K562 (cell line): Measurements from ENCODE around the gene TNFRSF6B. TPM values are rescaled to one million over a fixed set of nuclear protein-coding genes. Genes with fewer than 3 reads are reported as not detected.

Source experiments
- ATF7 ChIP-seq: fragments of 450-650 bp; IDR thresholded peaks from 2 replicates; pipeline ENCODE4 v1.7.1; 2014; ENCODE audit warnings: mild to moderate bottlenecking, moderate library complexity
- CBX1 ChIP-seq: sonication (generic); IDR thresholded peaks from 2 replicates; pipeline ENCODE4 v1.6.1; 2016; ENCODE audit warnings: antibody characterized with exemption, low read depth, mild to moderate bottlenecking
- DACH1 ChIP-seq: fragments of 450-650 bp; IDR thresholded peaks from 2 replicates; pipeline ENCODE4 v1.6.1; 2018; ENCODE audit not compliant: partially characterized antibody
- E2F6 ChIP-seq, 2 experiments: IDR thresholded peaks; 2 replicates each; pipeline ENCODE4 v1.6.1; 2011; ENCODE audit warnings: borderline replicate concordance in 1 of 2, control low read depth in 1 of 2, low read depth in 1 of 2, low read length in 1 of 2, mild to moderate bottlenecking in 1 of 2, mixed read lengths in 1 of 2, moderate library complexity in 1 of 2; ENCODE audit not compliant: insufficient read depth in 1 of 2, insufficient read length in 1 of 2, poor library complexity in 1 of 2, severe bottlenecking in 1 of 2; ENCODE audit errors: extremely low read depth in 1 of 2
- E2F8 ChIP-seq: fragments of 450-650 bp; IDR thresholded peaks from 2 replicates; pipeline ENCODE4 v1.7.1; 2018; ENCODE audit warnings: mild to moderate bottlenecking, low read depth; ENCODE audit not compliant: partially characterized antibody
- ESRRB ChIP-seq: fragments of 250-450 bp; sonication (Bioruptor Pico); IDR thresholded peaks from 2 replicates; pipeline ENCODE4 v1.5.0; 2020; ENCODE audit warnings: mild to moderate bottlenecking, moderate library complexity, borderline replicate concordance
- GABPA ChIP-seq: fragments of 200-800 bp; sonication (Bioruptor generic); conservative IDR thresholded peaks from 2 replicates; pipeline ENCODE4 v1.6.1; 2016; ENCODE audit warnings: low read depth, missing genetic modification characterization, missing compliant biosample characterization
- HBP1 ChIP-seq: fragments of 450-650 bp; formaldehyde crosslinking; IDR thresholded peaks from 2 replicates; pipeline ENCODE4 v1.4.0; 2022; ENCODE audit warnings: missing genetic modification characterization
- HCFC1 ChIP-seq: IDR thresholded peaks from 2 replicates; pipeline ENCODE4 v1.6.1; 2012; ENCODE audit warnings: low read depth, low read length, improper control_type of control experiment
- HDAC2 ChIP-seq: fragments of 450-650 bp; IDR thresholded peaks from 2 replicates; pipeline ENCODE4 v1.6.1; 2016; ENCODE audit warnings: mild to moderate bottlenecking
- HDAC8 ChIP-seq: fragments of 450-650 bp; IDR thresholded peaks from 2 replicates; pipeline ENCODE4 v1.6.1; 2016; ENCODE audit warnings: mild to moderate bottlenecking, missing genetic modification characterization, moderate library complexity, missing compliant biosample characterization
- LCOR ChIP-seq: sonication (generic); formaldehyde crosslinking; IDR thresholded peaks from 2 replicates; pipeline ENCODE4 v1.8.0; 2022; ENCODE audit warnings: mild to moderate bottlenecking, missing genetic modification reagents
- PURB ChIP-seq: sonication (generic); formaldehyde crosslinking; IDR thresholded peaks from 2 replicates; pipeline ENCODE4 v1.9.0; 2021; ENCODE audit warnings: low read depth, mild to moderate bottlenecking, missing genetic modification reagents
- TARDBP ChIP-seq: fragments of 450-650 bp; IDR thresholded peaks from 2 replicates; pipeline ENCODE4 v1.6.1; 2016
- ZNF184 ChIP-seq: sonication (generic); formaldehyde crosslinking; IDR thresholded peaks from 2 replicates; pipeline ENCODE4 v1.5.0; 2020; ENCODE audit warnings: missing genetic modification reagents
- ZNF395 ChIP-seq: fragments of 200-800 bp; sonication (Bioruptor generic); IDR thresholded peaks from 2 replicates; pipeline ENCODE4 v1.6.1; 2017; ENCODE audit warnings: missing genetic modification characterization, missing compliant biosample characterization
- ZNF589 ChIP-seq: fragments of 200-800 bp; sonication (Bioruptor generic); IDR thresholded peaks from 2 replicates; pipeline ENCODE4 v1.6.1; 2016; ENCODE audit warnings: low read depth, missing genetic modification characterization, missing compliant biosample characterization
- ZSCAN29 ChIP-seq: fragments of 450-650 bp; IDR thresholded peaks from 2 replicates; pipeline ENCODE4 v1.6.1; 2017
- polyA plus RNA-seq, 8 experiments: library from polyadenylated mRNA; depleted of rRNA in 4 of 8; stranded (reverse) in 5 of 8; unstranded in 3 of 8; fragments of >200 nt; fragmentation: Nextera tagmentation in 2 of 8; fragmentation: Illumina TruSeq in 1 of 8; extraction: Ambion mirVana in 2 of 8; extraction: Trizol in 1 of 8; gene quantifications; 2 replicates each; pipeline versions ENCODE4 v1.2.1 to v1.2.3, GENCODE V29; 2011 to 2014; ENCODE audit warnings: inconsistent platforms in 1 of 8, missing spikeins in 1 of 8
- total RNA-seq, 7 experiments: library from RNA; depleted of rRNA in 6 of 7; stranded (reverse); fragments of >200 nt in 6 of 7; fragmentation: Illumina TruSeq in 2 of 7; extraction: Trizol in 2 of 7; gene quantifications; 2 replicates each; pipeline versions ENCODE4 v1.2.1 to v1.2.3, GENCODE V29; 2011 to 2021; ENCODE audit warnings: low replicate concordance in 1 of 7

The TNFRSF6B gene
- total and polyA plus RNA-seq, 9 of the 15 experiments (the other 6 are each of a cell fraction or from before 2014, with no cell fraction given), result 0.10 to 3.5 (median 0.32) TPM; not detected in 6

- TF ChIP-seq E2F8, result peak; percentile 93
- peak; percentile 62; the same call in 1 of the 2 replicates for TF ChIP-seq ATF7
- peak; percentile 91 for TF ChIP-seq HCFC1
- TF ChIP-seq HDAC2, result peak; percentile 82
- no peak for TF ChIP-seq DACH1
- no peak for TF ChIP-seq ZNF184 (CRISPR knock-in tag)
- TF ChIP-seq E2F6 (IDR thresholded peaks at IDR 0.05; ENCODE audit: borderline replicate concordance in 1 of 2, extremely low read depth in 1 of 2, insufficient read depth in 1 of 2, insufficient read length in 1 of 2, low read depth in 1 of 2, low read length in 1 of 2, poor library complexity in 1 of 2, severe bottlenecking in 1 of 2), result peak; percentile 26 to 61
- no peak for TF ChIP-seq LCOR (CRISPR knock-in tag)
- TF ChIP-seq GABPA (tag), result peak; percentile 100
- peak; percentile 54; the same call in 1 of the 2 replicates for TF ChIP-seq ZNF589
- no peak for TF ChIP-seq PURB (CRISPR knock-in tag)
- TF ChIP-seq HDAC8 (tag), result peak; percentile 67; the same call in 1 of the 2 replicates
- no peak for TF ChIP-seq TARDBP
- TF ChIP-seq HBP1 (CRISPR knock-in tag), result peak; percentile 45; the same call in 1 of the 2 replicates
- TF ChIP-seq CBX1, result peak; percentile 51; the same call in 1 of the 2 replicates
- peak; percentile 62 for TF ChIP-seq ZNF395
- no peak for TF ChIP-seq ZSCAN29
- TF ChIP-seq ESRRB (CRISPR knock-in tag), result no peak
Measured at GRCh38 chr20:63657937-63658748, 38.3 kb upstream of the TNFRSF6B start, which contains the start of gene RTEL1 (continued).
